ENCODE data around the gene DOP1A. TPM values are rescaled to one million over a fixed set of nuclear protein-coding genes. Genes with fewer than 3 reads are reported as not detected.

Gene DOP1A
- total RNA-seq, 2 donors from 2014 or later: 26.1 to 27.4 TPM

DNA sequence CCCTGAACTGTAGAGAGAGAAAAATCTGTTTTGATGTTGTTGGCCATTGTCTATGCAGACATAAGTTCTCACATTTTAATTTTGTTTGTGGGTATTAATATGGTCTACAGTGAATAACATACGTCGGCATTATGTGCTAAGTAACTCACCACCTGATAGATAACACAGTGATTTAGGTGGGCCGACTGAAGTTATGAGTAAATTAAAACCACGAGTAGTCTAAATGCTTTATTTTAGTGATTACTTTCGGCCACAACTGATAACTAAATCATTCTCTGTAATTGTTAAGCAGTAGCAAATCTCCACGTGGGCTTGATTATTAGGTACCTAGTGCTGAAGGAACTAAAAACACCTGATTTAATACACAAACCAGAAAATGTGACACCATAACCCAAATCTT, 1.1 kb downstream of the DOP1A start:
- Histone ChIP-seq H3K4me1 (peaks cover 0 to 44% of the 10 kb centered on the region in 2 donors), H3K27me3 (no peaks in the 10 kb centered on the region), H3K27ac (peak overlapping the region; percentile 89 to 92), H3K9me3 (no peaks in the 10 kb centered on the region), H3K4me3 (peak overlapping the region; percentile 69 to 88), H3K36me3 (no peaks in the 10 kb centered on the region)
- no peak for DNase-seq (ENCODE audit: low spot score)
- TF ChIP-seq CTCF (IDR thresholded peaks at IDR 0.05): no peak

GRCh38 chr6:83069633-83070032, 2.2 kb downstream of the DOP1A start:
- peaks cover 0 to 41% of the 10 kb centered on the region in 2 donors for H3K4me1 ChIP-seq
- H3K27me3 ChIP-seq: no peaks in the 10 kb centered on the region
- H3K27ac ChIP-seq: no peak overlapping the region
- DNase-seq (ENCODE audit: low spot score): no peak
- no peak for TF ChIP-seq CTCF (IDR thresholded peaks at IDR 0.05)
- H3K9me3 ChIP-seq: no peaks in the 10 kb centered on the region
- no peaks in the 10 kb centered on the region for H3K36me3 ChIP-seq
- no peak overlapping the region for H3K4me3 ChIP-seq

GRCh38 chr6:83071023-83071422, 3.6 kb downstream of the DOP1A start:
- Histone ChIP-seq H3K9me3 (no peaks in the 10 kb centered on the region), H3K27ac (peak overlapping the region in 1 of 2 donors; percentile 5), H3K4me3 (no peak overlapping the region), H3K4me1 (peaks cover 0 to 34% of the 10 kb centered on the region in 2 donors), H3K27me3 (no peaks in the 10 kb centered on the region), H3K36me3 (no peaks in the 10 kb centered on the region)
- DNase-seq (ENCODE audit: low spot score): no peak
- no peak for TF ChIP-seq CTCF (IDR thresholded peaks at IDR 0.05)

DNA sequence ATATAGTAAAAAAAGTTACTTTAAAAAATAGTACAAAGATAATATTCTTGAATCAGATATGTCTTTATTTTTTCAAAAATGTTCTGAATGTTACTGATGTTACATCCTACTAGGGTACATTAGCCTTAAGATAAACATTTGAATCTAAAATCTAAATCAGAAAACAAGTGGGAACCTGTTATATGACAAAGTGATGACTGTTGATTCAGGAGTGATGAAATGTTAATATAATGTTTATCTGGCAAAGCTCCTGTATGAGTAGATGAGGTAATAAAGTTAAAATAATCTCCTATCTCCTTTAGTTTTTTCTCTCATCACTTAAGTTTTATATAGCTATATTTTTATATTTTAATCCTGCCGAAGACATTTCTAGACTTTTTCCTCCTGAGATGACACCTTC, 4.2 kb downstream of the DOP1A start:
- peaks cover 0 to 34% of the 10 kb centered on the region in 2 donors for H3K4me1 ChIP-seq
- H3K4me3 ChIP-seq: no peak overlapping the region
- TF ChIP-seq CTCF (IDR thresholded peaks at IDR 0.05): no peak
- H3K9me3 ChIP-seq: no peaks in the 10 kb centered on the region
- peak overlapping the region in 1 of 2 donors; percentile 5 for H3K27ac ChIP-seq
- no peaks in the 10 kb centered on the region for H3K27me3 ChIP-seq
- DNase-seq (ENCODE audit: low spot score): no peak
- no peaks in the 10 kb centered on the region for H3K36me3 ChIP-seq

DNA sequence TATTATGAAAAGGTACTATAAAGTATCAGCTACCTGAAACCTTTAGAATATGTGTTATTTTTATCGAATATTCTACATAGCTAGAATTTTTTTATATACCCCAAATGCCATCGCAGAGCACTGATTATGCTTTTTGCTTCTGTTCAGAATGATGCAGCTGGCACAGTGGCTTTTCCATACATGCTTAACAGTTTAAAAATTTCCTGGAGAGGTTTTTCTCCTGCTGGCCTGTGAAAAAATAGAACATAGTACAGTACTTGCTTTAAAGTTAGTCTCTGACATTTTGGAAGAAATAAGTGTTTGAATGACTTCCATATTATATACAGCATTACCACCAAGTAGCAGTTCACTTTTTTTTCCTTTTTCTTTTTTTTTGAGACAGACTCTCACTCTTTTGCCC, 5.3 kb downstream of the DOP1A start:
- H3K36me3 ChIP-seq: no peaks in the 10 kb centered on the region
- DNase-seq (ENCODE audit: low spot score): no peak
- TF ChIP-seq CTCF (IDR thresholded peaks at IDR 0.05): no peak
- H3K4me1 ChIP-seq: peaks cover 0 to 34% of the 10 kb centered on the region in 2 donors
- no peak overlapping the region for H3K27ac ChIP-seq
- no peaks in the 10 kb centered on the region for H3K27me3 ChIP-seq
- H3K9me3 ChIP-seq: no peaks in the 10 kb centered on the region
- no peak overlapping the region for H3K4me3 ChIP-seq

GRCh38 chr6:83073615-83074014, 6.1 kb downstream of the DOP1A start:
- H3K36me3 ChIP-seq: no peaks in the 10 kb centered on the region
- H3K27ac ChIP-seq: no peak overlapping the region
- no peak for TF ChIP-seq CTCF (IDR thresholded peaks at IDR 0.05)
- no peak overlapping the region for H3K4me3 ChIP-seq
- DNase-seq (ENCODE audit: low spot score): no peak
- H3K9me3 ChIP-seq: no peaks in the 10 kb centered on the region
- H3K27me3 ChIP-seq: no peaks in the 10 kb centered on the region
- H3K4me1 ChIP-seq: peaks cover 0 to 28% of the 10 kb centered on the region in 2 donors
